ENCODE results near the gene TENM4. TPM values are rescaled to one million over a fixed set of nuclear protein-coding genes. Genes with fewer than 3 reads are reported as not detected.

Gene TENM4
- total RNA-seq, 2 experiments from 2014 or later: not detected

- no peak overlapping the region for H3K27ac Mint-ChIP-seq
- no peak for DNase-seq
- no peak for ATAC-seq (ENCODE audit: low read depth)
- peaks cover 9% of the 10 kb centered on the region for H3K27me3 Mint-ChIP-seq
- POLR2A ChIA-PET: interaction anchor here (0.7 kb wide), 1 partner anchor 50 kb away, joined by 4 read pairs; no protein-coding TSS in a partner anchor
- H3K4me1 Mint-ChIP-seq: no peaks in the 10 kb centered on the region
- no peak overlapping the region for H3K4me3 Mint-ChIP-seq
- no peaks in the 10 kb centered on the region for H3K36me3 Mint-ChIP-seq
- no peaks in the 10 kb centered on the region for H3K9me3 Mint-ChIP-seq
These were observed 691.7 kb downstream of the TENM4 start for GRCh38 chr11:78748918-78749690.

- DNase-seq (no peak), ATAC-seq (ENCODE audit: low read depth) (no peak)
- Mint-ChIP-seq H3K9me3 (no peaks in the 10 kb centered on the region), H3K27me3 (peaks cover 11% of the 10 kb centered on the region), H3K27ac (no peak overlapping the region), H3K36me3 (no peaks in the 10 kb centered on the region), H3K4me3 (no peak overlapping the region), H3K4me1 (no peaks in the 10 kb centered on the region)
- POLR2A ChIA-PET: no interaction called here
These were observed 695.9 kb downstream of the TENM4 start for GRCh38 chr11:78744949-78745348.

DNA sequence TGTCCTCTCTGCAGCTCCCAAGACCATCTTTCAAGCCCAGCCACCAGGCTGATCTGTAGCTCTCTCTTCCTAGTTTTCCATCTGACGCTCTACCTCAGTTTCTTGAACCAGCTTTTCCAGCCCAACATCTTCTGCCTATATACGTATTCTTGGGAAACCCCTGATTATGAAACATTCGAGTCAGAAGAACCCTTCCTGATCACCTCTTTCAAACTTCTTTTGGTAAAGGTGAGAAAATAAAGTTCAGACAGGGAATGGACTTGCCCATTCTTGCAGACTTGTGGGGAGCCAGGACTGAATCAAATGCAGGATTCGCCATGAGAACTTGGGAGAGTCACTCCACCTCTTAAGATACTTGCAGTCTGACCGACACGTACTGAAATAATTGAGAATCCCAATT is 696.6 kb downstream of the TENM4 start:
- H3K36me3 Mint-ChIP-seq: no peaks in the 10 kb centered on the region
- ATAC-seq (ENCODE audit: low read depth) (no peak), DNase-seq (no peak)
- H3K27ac Mint-ChIP-seq: no peak overlapping the region
- H3K4me1 Mint-ChIP-seq: no peaks in the 10 kb centered on the region
- H3K4me3 Mint-ChIP-seq: no peak overlapping the region
- H3K27me3 Mint-ChIP-seq: peaks cover 5% of the 10 kb centered on the region
- H3K9me3 Mint-ChIP-seq: no peaks in the 10 kb centered on the region
- POLR2A ChIA-PET: no interaction called here

DNA sequence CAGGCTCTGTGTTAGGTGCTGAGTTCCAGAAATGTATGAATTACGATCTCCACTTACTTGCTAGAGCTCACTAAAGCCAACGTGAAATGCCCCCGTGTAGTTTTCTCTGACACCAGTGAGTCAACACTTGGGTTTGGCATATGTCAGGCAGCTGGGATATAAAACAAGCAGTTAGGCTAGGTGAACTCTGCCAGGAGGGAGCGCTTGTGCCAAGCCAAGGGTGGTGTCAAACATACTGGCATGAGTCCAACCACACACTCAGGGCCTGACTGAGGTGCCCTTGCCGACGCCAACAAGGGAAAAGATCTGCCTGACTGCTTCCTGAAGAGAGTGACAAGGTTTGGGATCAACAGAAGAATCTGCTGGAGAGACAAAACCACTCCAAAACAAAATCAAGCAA is 698.4 kb downstream of the TENM4 start:
- peaks cover 9% of the 10 kb centered on the region for H3K27me3 Mint-ChIP-seq
- ATAC-seq (ENCODE audit: low read depth) (no peak), DNase-seq (no peak)
- H3K27ac Mint-ChIP-seq: no peak overlapping the region
- H3K9me3 Mint-ChIP-seq: no peaks in the 10 kb centered on the region
- H3K4me1 Mint-ChIP-seq: no peaks in the 10 kb centered on the region
- H3K4me3 Mint-ChIP-seq: no peak overlapping the region
- no peaks in the 10 kb centered on the region for H3K36me3 Mint-ChIP-seq
- POLR2A ChIA-PET: no interaction called here

DNA sequence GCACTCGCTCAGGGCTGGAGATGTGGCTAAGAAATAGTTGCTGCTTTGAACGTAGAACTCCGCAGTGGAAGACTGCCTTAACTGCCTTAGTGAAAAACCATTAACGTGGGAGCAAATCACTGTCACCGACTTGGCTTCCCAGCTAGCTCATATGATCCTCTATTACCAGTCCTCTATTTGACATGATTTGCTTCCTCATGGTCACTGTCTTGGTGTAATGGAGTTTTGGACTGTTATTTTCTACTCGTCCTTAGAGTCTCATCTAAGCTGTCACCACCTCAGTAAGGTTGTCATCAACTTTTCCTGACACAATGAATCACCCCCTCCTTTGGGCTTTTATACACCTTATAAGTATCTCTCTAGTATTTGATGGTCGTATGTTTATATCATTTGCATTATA is 699.1 kb downstream of the TENM4 start:
- no peak for ATAC-seq (ENCODE audit: low read depth)
- Mint-ChIP-seq H3K4me1 (no peaks in the 10 kb centered on the region), H3K27ac (no peak overlapping the region), H3K36me3 (no peaks in the 10 kb centered on the region), H3K4me3 (no peak overlapping the region), H3K27me3 (peaks cover 9% of the 10 kb centered on the region), H3K9me3 (no peaks in the 10 kb centered on the region)
- DNase-seq: no peak
- POLR2A ChIA-PET: no interaction called here

DNA sequence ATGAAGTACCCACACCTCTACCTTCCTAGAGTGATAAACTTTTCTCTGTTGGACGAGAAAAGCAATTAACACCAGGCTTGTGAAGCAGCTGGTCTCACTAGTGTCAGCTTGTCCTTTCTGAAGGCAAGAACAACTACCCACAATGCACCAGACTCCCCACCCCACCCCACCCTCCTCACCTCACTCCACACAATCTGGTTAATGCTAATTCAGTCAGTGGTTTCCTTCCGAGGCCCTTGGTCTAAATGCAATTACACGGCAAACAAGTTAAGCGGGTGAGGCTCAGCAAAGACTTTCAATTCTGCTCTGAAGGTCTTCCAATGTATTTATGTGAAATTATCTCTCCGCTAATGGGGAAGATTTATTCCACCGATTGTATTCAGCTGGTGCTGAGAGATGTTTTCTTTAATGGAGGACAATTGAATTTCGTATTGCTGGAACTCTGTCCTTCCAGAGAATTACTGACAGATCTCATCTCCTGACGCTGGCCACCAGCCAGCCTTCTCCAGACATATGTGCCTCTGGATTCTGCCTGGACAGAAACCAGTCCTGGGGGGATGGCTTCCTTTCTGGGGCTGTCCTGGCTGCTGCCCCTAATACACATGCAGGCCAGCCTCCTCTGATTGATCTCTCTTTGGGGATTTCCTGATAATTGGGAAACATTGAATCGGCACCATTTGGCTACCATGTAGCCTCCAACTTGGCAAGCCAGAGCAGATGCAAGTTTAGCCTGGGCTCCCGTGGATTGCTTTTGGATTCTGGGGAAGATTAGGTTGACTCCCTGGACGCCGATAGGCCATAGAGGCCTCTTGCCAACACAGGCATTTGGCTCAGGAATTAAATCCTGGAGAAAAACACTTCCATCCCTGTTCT is 700.4 kb downstream of the TENM4 start:
- H3K4me3 Mint-ChIP-seq: no peak overlapping the region
- DNase-seq (no peak), ATAC-seq (ENCODE audit: low read depth) (no peak)
- H3K27me3 Mint-ChIP-seq: peaks cover 11% of the 10 kb centered on the region
- no peaks in the 10 kb centered on the region for H3K4me1 Mint-ChIP-seq
- H3K36me3 Mint-ChIP-seq: no peaks in the 10 kb centered on the region
- no peaks in the 10 kb centered on the region for H3K9me3 Mint-ChIP-seq
- POLR2A ChIA-PET: no interaction called here
- no peak overlapping the region for H3K27ac Mint-ChIP-seq

DNA sequence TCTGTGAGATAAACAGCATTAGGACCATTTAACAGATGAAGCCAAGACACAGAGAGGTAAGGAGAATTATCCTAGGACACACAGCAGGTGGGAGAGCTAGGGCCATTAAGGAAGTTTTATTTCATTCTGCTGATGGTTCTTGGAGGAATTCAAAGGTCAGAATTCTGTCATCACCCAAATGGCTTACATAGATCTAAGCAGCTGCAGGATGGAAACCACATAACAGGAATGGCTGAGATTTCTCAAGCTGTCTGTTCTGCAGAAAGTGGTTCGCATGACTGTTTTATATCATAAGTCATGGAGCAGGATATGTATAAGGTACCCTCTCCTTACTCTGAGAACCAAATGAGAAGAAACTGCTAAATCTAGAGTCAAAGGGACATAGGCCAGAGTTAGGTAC is 702.9 kb downstream of the TENM4 start:
- H3K4me1 Mint-ChIP-seq: no peaks in the 10 kb centered on the region
- H3K4me3 Mint-ChIP-seq: no peak overlapping the region
- POLR2A ChIA-PET: no interaction called here
- H3K27me3 Mint-ChIP-seq: peaks cover 8% of the 10 kb centered on the region
- no peaks in the 10 kb centered on the region for H3K9me3 Mint-ChIP-seq
- no peak for ATAC-seq (ENCODE audit: low read depth)
- H3K36me3 Mint-ChIP-seq: no peaks in the 10 kb centered on the region
- no peak for DNase-seq
- no peak overlapping the region for H3K27ac Mint-ChIP-seq

DNA sequence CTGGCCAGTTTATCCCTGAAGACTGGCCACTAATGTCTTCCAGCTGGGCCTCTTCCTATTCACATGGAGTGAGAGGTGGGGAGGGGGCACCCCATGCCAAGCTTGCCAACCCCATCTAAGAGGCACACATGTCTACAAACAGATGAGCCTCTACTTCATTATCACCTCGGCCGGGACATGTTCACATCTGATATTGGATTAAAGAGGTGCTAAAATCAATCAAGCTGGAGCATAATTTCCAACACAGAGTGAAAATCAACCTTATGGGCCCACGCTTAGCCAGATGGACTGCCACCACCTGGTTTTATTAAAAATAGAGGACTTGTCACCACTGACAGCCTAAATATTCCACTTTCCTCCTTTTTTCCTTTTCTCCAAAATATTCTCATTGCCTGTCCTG is 703.5 kb downstream of the TENM4 start:
- no peak overlapping the region for H3K4me3 Mint-ChIP-seq
- H3K4me1 Mint-ChIP-seq: no peaks in the 10 kb centered on the region
- H3K27ac Mint-ChIP-seq: no peak overlapping the region
- H3K27me3 Mint-ChIP-seq: peaks cover 10% of the 10 kb centered on the region
- POLR2A ChIA-PET: no interaction called here
- DNase-seq (no peak), ATAC-seq (ENCODE audit: low read depth) (no peak)
- H3K9me3 Mint-ChIP-seq: no peaks in the 10 kb centered on the region
- H3K36me3 Mint-ChIP-seq: no peaks in the 10 kb centered on the region

GRCh38 chr11:78735711-78736110 is 705.1 kb downstream of the TENM4 start:
- no peaks in the 10 kb centered on the region for H3K4me1 Mint-ChIP-seq
- no peaks in the 10 kb centered on the region for H3K9me3 Mint-ChIP-seq
- POLR2A ChIA-PET: no interaction called here
- H3K27ac Mint-ChIP-seq: no peak overlapping the region
- DNase-seq (no peak), ATAC-seq (ENCODE audit: low read depth) (no peak)
- no peaks in the 10 kb centered on the region for H3K36me3 Mint-ChIP-seq
- no peak overlapping the region for H3K4me3 Mint-ChIP-seq
- H3K27me3 Mint-ChIP-seq: peaks cover 10% of the 10 kb centered on the region

GRCh38 chr11:78733031-78733430 is 707.8 kb downstream of the TENM4 start:
- Mint-ChIP-seq H3K27me3 (peaks cover 12% of the 10 kb centered on the region), H3K36me3 (no peaks in the 10 kb centered on the region), H3K27ac (no peak overlapping the region), H3K9me3 (no peaks in the 10 kb centered on the region), H3K4me3 (no peak overlapping the region), H3K4me1 (peaks cover 2% of the 10 kb centered on the region)
- POLR2A ChIA-PET: no interaction called here
- ATAC-seq (ENCODE audit: low read depth) (no peak), DNase-seq (no peak)

DNA sequence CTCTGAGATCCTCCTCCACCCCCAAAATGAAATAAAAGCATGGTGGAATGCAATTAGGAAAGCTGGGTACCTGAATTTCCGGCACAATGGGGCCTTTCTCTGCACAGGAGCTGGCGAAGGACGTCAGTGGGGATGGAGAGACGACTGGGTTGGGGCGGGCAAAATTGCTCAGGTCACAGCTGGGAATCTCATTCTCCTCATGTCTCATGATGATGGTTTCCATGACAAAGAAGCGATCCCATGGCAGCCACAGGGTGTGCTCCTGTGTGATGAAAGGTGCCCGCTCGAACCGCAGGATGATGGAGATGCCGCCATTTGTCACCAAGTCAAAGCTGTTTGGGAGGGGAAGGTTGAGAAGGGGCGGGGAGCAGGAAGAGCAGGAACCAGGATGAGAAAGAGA is 708.6 kb downstream of the TENM4 start:
- H3K4me3 Mint-ChIP-seq: no peak overlapping the region

GRCh38 chr11:78731027-78731426 is 709.8 kb downstream of the TENM4 start:
- no peak overlapping the region for H3K4me3 Mint-ChIP-seq
- peaks cover 6% of the 10 kb centered on the region for H3K27me3 Mint-ChIP-seq
- no peaks in the 10 kb centered on the region for H3K36me3 Mint-ChIP-seq
- POLR2A ChIA-PET: no interaction called here
- H3K9me3 Mint-ChIP-seq: no peaks in the 10 kb centered on the region
- DNase-seq (no peak), ATAC-seq (ENCODE audit: low read depth) (no peak)
- H3K4me1 Mint-ChIP-seq: peaks cover 2% of the 10 kb centered on the region
- H3K27ac Mint-ChIP-seq: no peak overlapping the region

More for the DNA sequence above, 708.6 kb downstream of the TENM4 start:
- DNase-seq: no peak
- H3K36me3 Mint-ChIP-seq: no peaks in the 10 kb centered on the region
- peak overlapping the region; percentile 48 for H3K27ac Mint-ChIP-seq
- POLR2A ChIA-PET: no interaction called here
- H3K9me3 Mint-ChIP-seq: no peaks in the 10 kb centered on the region
- peaks cover 8% of the 10 kb centered on the region for H3K27me3 Mint-ChIP-seq
- no peak for ATAC-seq (ENCODE audit: low read depth)
- peaks cover 2% of the 10 kb centered on the region for H3K4me1 Mint-ChIP-seq

GRCh38 chr11:78730267-78730824 is 710.5 kb downstream of the TENM4 start:
- ATAC-seq (ENCODE audit: low read depth): no peak
- no peaks in the 10 kb centered on the region for H3K9me3 Mint-ChIP-seq
- peaks cover 2% of the 10 kb centered on the region for H3K4me1 Mint-ChIP-seq
- H3K36me3 Mint-ChIP-seq: no peaks in the 10 kb centered on the region
- H3K27ac Mint-ChIP-seq: no peak overlapping the region
- no peak overlapping the region for H3K4me3 Mint-ChIP-seq
- H3K27me3 Mint-ChIP-seq: peaks cover 6% of the 10 kb centered on the region
- POLR2A ChIA-PET: no interaction called here
- no peak for DNase-seq

- no peak overlapping the region for H3K27ac Mint-ChIP-seq
- no peaks in the 10 kb centered on the region for H3K9me3 Mint-ChIP-seq
- peaks cover 5% of the 10 kb centered on the region for H3K4me1 Mint-ChIP-seq
- ATAC-seq (ENCODE audit: low read depth) (no peak), DNase-seq (no peak)
- no peaks in the 10 kb centered on the region for H3K36me3 Mint-ChIP-seq
- no peak overlapping the region for H3K4me3 Mint-ChIP-seq
- H3K27me3 Mint-ChIP-seq: peaks cover 8% of the 10 kb centered on the region
- POLR2A ChIA-PET: no interaction called here
These were observed 713.0 kb downstream of the TENM4 start for GRCh38 chr11:78727816-78728215.
